Left renal cortex interstitium (tissue), 4 donors: ENCODE data around the gene CNIH4. TPM values are rescaled to one million over a fixed set of nuclear protein-coding genes. Genes with fewer than 3 reads are reported as not detected.
"Not testable (repeated sequence)": the region's sequence is repeated elsewhere in the genome, so short reads cannot be mapped to it uniquely, and the experiment has no call there.

Experiments
- DNase-seq, 4 donors: peaks; one replicate each; pipeline ENCODE4 v3.0.0-alpha.2; 2013; ENCODE audit warnings: low read depth in 4 of 4, low spot score in 2 of 4, missing footprints in 1 of 4
- polyA plus RNA-seq, 4 donors: library from polyadenylated mRNA; unstranded; fragments of 120-200 nt; gene quantifications; one replicate each; pipeline ENCODE4 v1.2.1, GENCODE V29; 2013; ENCODE audit not compliant: insufficient read length in 4 of 4

Gene CNIH4
- polyA plus RNA-seq, 4 donors: 43.3 to 56.6 (median 49.1) TPM

GRCh38 chr1:224392411-224393249, 36.0 kb downstream of the CNIH4 start:
- no peak for DNase-seq

GRCh38 chr1:224393294-224393693, 36.6 kb downstream of the CNIH4 start:
- DNase-seq: no peak

GRCh38 chr1:224399887-224400286, 43.2 kb downstream of the CNIH4 start:
- no peak for DNase-seq

- DNase-seq: no peak
Measured at GRCh38 chr1:224402472-224403036, 45.9 kb downstream of the CNIH4 start.

- no peak for DNase-seq
Measured at GRCh38 chr1:224404916-224405603, 48.4 kb downstream of the CNIH4 start.

- no peak for DNase-seq
Measured at GRCh38 chr1:224405604-224405970, 48.9 kb downstream of the CNIH4 start.

GRCh38 chr1:224406216-224406615, 49.5 kb downstream of the CNIH4 start:
- no peak for DNase-seq

- no peak for DNase-seq
Measured at GRCh38 chr1:224407571-224408293, 51.1 kb downstream of the CNIH4 start.

GRCh38 chr1:224408294-224408590, 51.6 kb downstream of the CNIH4 start:
- no peak for DNase-seq

- no peak for DNase-seq
Measured at GRCh38 chr1:224411766-224412165, 55.1 kb downstream of the CNIH4 start.

GRCh38 chr1:224420106-224420505, 63.4 kb downstream of the CNIH4 start:
- no peak for DNase-seq

- DNase-seq: no peak
Measured at GRCh38 chr1:224425279-224425884, 68.7 kb downstream of the CNIH4 start.

- not testable (repeated sequence) for DNase-seq
Measured at GRCh38 chr1:224426869-224427268, 70.2 kb downstream of the CNIH4 start.

GRCh38 chr1:224427346-224427745, 70.7 kb downstream of the CNIH4 start:
- no peak for DNase-seq

- DNase-seq: not testable (repeated sequence)
Measured at GRCh38 chr1:224428713-224429112, 72.0 kb downstream of the CNIH4 start.

Other genes starting within 250 kb of the CNIH4 start
- gene FBXO28, start 242.8 kb upstream of the CNIH4 start, polyA plus RNA-seq: 10 to 100 TPM; 31.5 to 35.4 (median 33.5) TPM
- gene DEGS1, start 173.6 kb upstream of the CNIH4 start, polyA plus RNA-seq: 10 to 100 TPM; 52.0 to 70.0 (median 58.9) TPM
- 10 to 100 TPM; 30.5 to 44.6 (median 37.5) TPM for gene NVL, start 26.7 kb upstream of the CNIH4 start, polyA plus RNA-seq
- gene WDR26, start 77.9 kb downstream of the CNIH4 start, polyA plus RNA-seq: 100 to 1,000 TPM in 1 of 4 donors, 10 to 100 TPM in 3; 75.5 to 109 (median 96.9) TPM